ENCODE results near the gene ZSWIM5. TPM values are rescaled to one million over a fixed set of nuclear protein-coding genes. Genes with fewer than 3 reads are reported as not detected.

ZSWIM5 gene
- total and polyA plus RNA-seq, 11 donors = 0.19 to 1.7 (median 0.81) TPM

- Histone ChIP-seq H3K27ac (no peak overlapping the region), H3K4me3 (no peak overlapping the region), H3K4me1 (peaks cover 0 to 17% (median 0%) of the 10 kb centered on the region in 12 donors), H3K27me3 (no peaks in the 10 kb centered on the region), H3K9me3 (no peaks in the 10 kb centered on the region), H3K36me3 (peaks cover 0 to 27% (median 24%) of the 10 kb centered on the region in 9 donors)
- TF ChIP-seq CTCF (IDR thresholded peaks at IDR 0.05) (no peak), POLR2A (IDR thresholded peaks at IDR 0.05) (no peak)
- intact Hi-C loops (cut with DNase I) = no loop called here
- ATAC-seq (no peak), DNase-seq (no peak)
- 73 to 80% (median 76%) methylated on average over 3 of the region's 3 CpGs for WGBS, 4 donors
These were observed 207.2 kb downstream of the ZSWIM5 start for GRCh38 chr1:44999232-44999631.

GRCh38 chr1:44995467-44996238 lies 210.8 kb downstream of the ZSWIM5 start:
- 94 to 96% (median 95%) methylated on average over 7 of the region's 7 CpGs for WGBS, 4 donors
- H3K27me3 ChIP-seq = no peaks in the 10 kb centered on the region
- no peak for TF ChIP-seq CTCF (IDR thresholded peaks at IDR 0.05)
- no peak for TF ChIP-seq POLR2A (IDR thresholded peaks at IDR 0.05)
- no peaks in the 10 kb centered on the region for H3K9me3 ChIP-seq
- peaks cover 0 to 11% (median 0%) of the 10 kb centered on the region in 12 donors for H3K4me1 ChIP-seq
- no peak for DNase-seq
- intact Hi-C loops (cut with DNase I) = no loop called here
- ATAC-seq = no peak
- H3K36me3 ChIP-seq = no peaks in the 10 kb centered on the region
- H3K27ac ChIP-seq = no peak overlapping the region
- H3K4me3 ChIP-seq = no peak overlapping the region

GRCh38 chr1:44994309-44994898 lies 212.0 kb downstream of the ZSWIM5 start:
- Histone ChIP-seq H3K27me3 (no peaks in the 10 kb centered on the region), H3K27ac (no peak overlapping the region), H3K9me3 (no peaks in the 10 kb centered on the region), H3K4me1 (peaks cover 0 to 11% (median 0%) of the 10 kb centered on the region in 12 donors), H3K4me3 (peak overlapping the region in 1 of 12 donors; percentile 3), H3K36me3 (no peaks in the 10 kb centered on the region)
- intact Hi-C loops (cut with DNase I) = no loop called here
- no peak for DNase-seq
- WGBS, 4 donors = 61 to 77% (median 67%) methylated on average over 7 of the region's 7 CpGs
- peak in 1 of 4 donors; percentile 61 for ATAC-seq
- TF ChIP-seq CTCF (IDR thresholded peaks at IDR 0.05) (no peak), POLR2A (IDR thresholded peaks at IDR 0.05) (no peak)

GRCh38 chr1:44988531-44989156 lies 217.8 kb downstream of the ZSWIM5 start:
- WGBS, 4 donors = 86 to 88% (median 87%) methylated on average over 24 of the region's 24 CpGs

More at GRCh38 chr1:44988531-44989156, 217.8 kb downstream of the ZSWIM5 start:
- Histone ChIP-seq H3K9me3 (no peaks in the 10 kb centered on the region), H3K27me3 (no peaks in the 10 kb centered on the region), H3K27ac (no peak overlapping the region), H3K4me1 (peaks cover 2 to 16% (median 10%) of the 10 kb centered on the region in 12 donors), H3K36me3 (no peaks in the 10 kb centered on the region), H3K4me3 (no peak overlapping the region)
- ATAC-seq (no peak), DNase-seq (no peak)
- TF ChIP-seq CTCF (IDR thresholded peaks at IDR 0.05) (no peak), POLR2A (IDR thresholded peaks at IDR 0.05) (no peak)
- intact Hi-C loops (cut with DNase I) = loop anchor here in 3 of 10 donors (5.0 to 10.0 kb wide), 5 partner anchors 144 to 204 kb away; partner anchors contain the start of genes BEST4 (in 2 of the 3) and PTCH2 (in 1 of the 3)
